WTC11 (cell line): ENCODE results near the gene LRRIQ4. TPM values are rescaled to one million over a fixed set of nuclear protein-coding genes. Genes with fewer than 3 reads are reported as not detected.

Experiments
- ATAC-seq: fragments of 200-7000 bp; cut with Tn5 transposase; 2 replicates; pipeline ENCODE4 v1.10.0; 2021; ENCODE audit warnings: mild to moderate bottlenecking, moderate library complexity
- CTCF ChIA-PET: fragments of 300-600 bp; sonication (Branson Sonifier 250); formaldehyde crosslinking; loops from one replicate; lab custom pipeline; 2021; ENCODE audit warnings: antibody characterized with exemption; lab: Charles Lee
- POLR2A ChIA-PET: fragments of 350-600 bp; sonication (Branson Sonifier 250); formaldehyde crosslinking; loops from one replicate; lab custom pipeline; 2021; ENCODE audit warnings: antibody characterized with exemption; lab: Charles Lee
- DNase-seq: peaks from one replicate; pipeline ENCODE4 v3.0.0; 2021; ENCODE audit warnings: low spot score
- H3K27ac Mint-ChIP-seq: 2 replicates; pipeline ENCODE4 v1.8.0; 2021; ENCODE audit warnings: mixed read lengths
- H3K27me3 Mint-ChIP-seq: 2 replicates; pipeline ENCODE4 v1.8.0; 2021; ENCODE audit warnings: low read depth, mild to moderate bottlenecking, moderate library complexity, mixed read lengths
- H3K36me3 Mint-ChIP-seq: 2 replicates; pipeline ENCODE4 v1.8.0; 2021; ENCODE audit warnings: mixed read lengths
- H3K4me1 Mint-ChIP-seq: 2 replicates; pipeline ENCODE4 v1.8.0; 2022; ENCODE audit warnings: mixed read lengths
- H3K4me3 Mint-ChIP-seq: 2 replicates; pipeline ENCODE4 v1.8.0; 2021; ENCODE audit warnings: mild to moderate bottlenecking, moderate library complexity, mixed read lengths
- H3K9me3 Mint-ChIP-seq: 2 replicates; pipeline ENCODE4 v1.8.0; 2021; ENCODE audit warnings: mixed read lengths
- AFF4 ChIP-seq: sonication (generic); formaldehyde crosslinking; IDR thresholded peaks from 2 replicates; pipeline ENCODE4 v1.8.1; 2023; ENCODE audit warnings: mild to moderate bottlenecking, missing genetic modification reagents, borderline replicate concordance
- ARID4B ChIP-seq: sonication (generic); formaldehyde crosslinking; IDR thresholded peaks from 2 replicates; pipeline ENCODE4 v1.8.0; 2023; ENCODE audit warnings: missing genetic modification reagents, mild to moderate bottlenecking, borderline replicate concordance
- EMX1 ChIP-seq: fragments of 250-450 bp; sonication (Bioruptor Pico); IDR thresholded peaks from 2 replicates; pipeline ENCODE4 v1.8.0; 2021; ENCODE audit warnings: mild to moderate bottlenecking
- ETV6 ChIP-seq: sonication (generic); formaldehyde crosslinking; IDR thresholded peaks from 2 replicates; pipeline ENCODE4 v1.8.1; 2022; ENCODE audit warnings: mild to moderate bottlenecking, missing genetic modification reagents
- FOXP1 ChIP-seq: sonication (generic); formaldehyde crosslinking; IDR thresholded peaks from 2 replicates; pipeline ENCODE4 v1.8.0; 2022; ENCODE audit warnings: missing genetic modification reagents, mild to moderate bottlenecking, moderate library complexity, borderline replicate concordance
- GTF2I ChIP-seq: fragments of 250-450 bp; sonication (Bioruptor Pico); conservative IDR thresholded peaks from 2 replicates; pipeline ENCODE4 v1.4.0; 2021; ENCODE audit warnings: mild to moderate bottlenecking
- HMGXB4 ChIP-seq: sonication (generic); formaldehyde crosslinking; IDR thresholded peaks from 2 replicates; pipeline ENCODE4 v1.8.1; 2023; ENCODE audit warnings: mild to moderate bottlenecking, moderate library complexity, missing genetic modification reagents
- NFYB ChIP-seq: sonication (generic); formaldehyde crosslinking; conservative IDR thresholded peaks from 2 replicates; pipeline ENCODE4 v1.8.0; 2022; ENCODE audit warnings: low read depth, missing genetic modification reagents
- NR1H2 ChIP-seq: sonication (generic); formaldehyde crosslinking; IDR thresholded peaks from 2 replicates; pipeline ENCODE4 v1.9.0; 2021; ENCODE audit warnings: mild to moderate bottlenecking, moderate library complexity, missing genetic modification reagents
- OVOL2 ChIP-seq: fragments of 250-450 bp; sonication (Bioruptor Pico); IDR thresholded peaks from 2 replicates; pipeline ENCODE4 v1.9.0; 2021; ENCODE audit warnings: mild to moderate bottlenecking, borderline replicate concordance
- PRRX2 ChIP-seq: fragments of 250-450 bp; sonication (Bioruptor Pico); IDR thresholded peaks from 2 replicates; pipeline ENCODE4 v1.8.0; 2021; ENCODE audit warnings: mild to moderate bottlenecking
- ZMAT4 ChIP-seq: fragments of 250-450 bp; sonication (Bioruptor Pico); IDR thresholded peaks from 2 replicates; pipeline ENCODE4 v1.9.0; 2021; ENCODE audit warnings: mild to moderate bottlenecking
- ZNF416 ChIP-seq: fragments of 250-450 bp; sonication (Bioruptor Pico); IDR thresholded peaks from 2 replicates; pipeline ENCODE4 v1.9.0; 2021; ENCODE audit warnings: mild to moderate bottlenecking, inconsistent platforms
- total RNA-seq: library from RNA; stranded (reverse); gene quantifications from 3 replicates; pipeline ENCODE4 v1.2.3, GENCODE V29; 2021
- TF ChIP-seq, protein P1 (sequence below): sonication (generic); formaldehyde crosslinking; IDR thresholded peaks from 2 replicates; pipeline ENCODE4 v1.8.1; 2022; ENCODE audit warnings: low read depth, missing genetic modification reagents, borderline replicate concordance
- TF ChIP-seq, protein P2 (sequence below): sonication (generic); formaldehyde crosslinking; IDR thresholded peaks from 2 replicates; pipeline ENCODE4 v1.8.0; 2022; ENCODE audit warnings: missing genetic modification reagents
- TF ChIP-seq, protein P3 (sequence below): sonication (generic); formaldehyde crosslinking; IDR thresholded peaks from 2 replicates; pipeline ENCODE4 v1.8.0; 2023; ENCODE audit warnings: missing genetic modification reagents

Gene LRRIQ4
- total RNA-seq, 1 experiment from 2014 or later, result 0.09 TPM

- no peak for TF ChIP-seq NR1H2 (CRISPR knock-in tag)
- no peak for TF ChIP-seq ARID4B
- TF ChIP-seq, protein P1, sequence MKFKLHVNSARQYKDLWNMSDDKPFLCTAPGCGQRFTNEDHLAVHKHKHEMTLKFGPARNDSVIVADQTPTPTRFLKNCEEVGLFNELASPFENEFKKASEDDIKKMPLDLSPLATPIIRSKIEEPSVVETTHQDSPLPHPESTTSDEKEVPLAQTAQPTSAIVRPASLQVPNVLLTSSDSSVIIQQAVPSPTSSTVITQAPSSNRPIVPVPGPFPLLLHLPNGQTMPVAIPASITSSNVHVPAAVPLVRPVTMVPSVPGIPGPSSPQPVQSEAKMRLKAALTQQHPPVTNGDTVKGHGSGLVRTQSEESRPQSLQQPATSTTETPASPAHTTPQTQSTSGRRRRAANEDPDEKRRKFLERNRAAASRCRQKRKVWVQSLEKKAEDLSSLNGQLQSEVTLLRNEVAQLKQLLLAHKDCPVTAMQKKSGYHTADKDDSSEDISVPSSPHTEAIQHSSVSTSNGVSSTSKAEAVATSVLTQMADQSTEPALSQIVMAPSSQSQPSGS (CRISPR knock-in tag), result no peak
- TF ChIP-seq, protein P2, sequence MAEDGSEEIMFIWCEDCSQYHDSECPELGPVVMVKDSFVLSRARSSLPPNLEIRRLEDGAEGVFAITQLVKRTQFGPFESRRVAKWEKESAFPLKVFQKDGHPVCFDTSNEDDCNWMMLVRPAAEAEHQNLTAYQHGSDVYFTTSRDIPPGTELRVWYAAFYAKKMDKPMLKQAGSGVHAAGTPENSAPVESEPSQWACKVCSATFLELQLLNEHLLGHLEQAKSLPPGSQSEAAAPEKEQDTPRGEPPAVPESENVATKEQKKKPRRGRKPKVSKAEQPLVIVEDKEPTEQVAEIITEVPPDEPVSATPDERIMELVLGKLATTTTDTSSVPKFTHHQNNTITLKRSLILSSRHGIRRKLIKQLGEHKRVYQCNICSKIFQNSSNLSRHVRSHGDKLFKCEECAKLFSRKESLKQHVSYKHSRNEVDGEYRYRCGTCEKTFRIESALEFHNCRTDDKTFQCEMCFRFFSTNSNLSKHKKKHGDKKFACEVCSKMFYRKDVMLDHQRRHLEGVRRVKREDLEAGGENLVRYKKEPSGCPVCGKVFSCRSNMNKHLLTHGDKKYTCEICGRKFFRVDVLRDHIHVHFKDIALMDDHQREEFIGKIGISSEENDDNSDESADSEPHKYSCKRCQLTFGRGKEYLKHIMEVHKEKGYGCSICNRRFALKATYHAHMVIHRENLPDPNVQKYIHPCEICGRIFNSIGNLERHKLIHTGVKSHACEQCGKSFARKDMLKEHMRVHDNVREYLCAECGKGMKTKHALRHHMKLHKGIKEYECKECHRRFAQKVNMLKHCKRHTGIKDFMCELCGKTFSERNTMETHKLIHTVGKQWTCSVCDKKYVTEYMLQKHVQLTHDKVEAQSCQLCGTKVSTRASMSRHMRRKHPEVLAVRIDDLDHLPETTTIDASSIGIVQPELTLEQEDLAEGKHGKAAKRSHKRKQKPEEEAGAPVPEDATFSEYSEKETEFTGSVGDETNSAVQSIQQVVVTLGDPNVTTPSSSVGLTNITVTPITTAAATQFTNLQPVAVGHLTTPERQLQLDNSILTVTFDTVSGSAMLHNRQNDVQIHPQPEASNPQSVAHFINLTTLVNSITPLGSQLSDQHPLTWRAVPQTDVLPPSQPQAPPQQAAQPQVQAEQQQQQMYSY (CRISPR knock-in tag), result no peak
- no peak for TF ChIP-seq FOXP1
- no peak for TF ChIP-seq GTF2I (CRISPR knock-in tag)
- no peak for TF ChIP-seq NFYB
- no peak for TF ChIP-seq ETV6 (CRISPR knock-in tag)
- no peak for TF ChIP-seq HMGXB4 (CRISPR knock-in tag)
- no peak for TF ChIP-seq ZMAT4
Measured at GRCh38 chr3:169848741-169849140, 36.1 kb downstream of the LRRIQ4 start (continued).

DNA sequence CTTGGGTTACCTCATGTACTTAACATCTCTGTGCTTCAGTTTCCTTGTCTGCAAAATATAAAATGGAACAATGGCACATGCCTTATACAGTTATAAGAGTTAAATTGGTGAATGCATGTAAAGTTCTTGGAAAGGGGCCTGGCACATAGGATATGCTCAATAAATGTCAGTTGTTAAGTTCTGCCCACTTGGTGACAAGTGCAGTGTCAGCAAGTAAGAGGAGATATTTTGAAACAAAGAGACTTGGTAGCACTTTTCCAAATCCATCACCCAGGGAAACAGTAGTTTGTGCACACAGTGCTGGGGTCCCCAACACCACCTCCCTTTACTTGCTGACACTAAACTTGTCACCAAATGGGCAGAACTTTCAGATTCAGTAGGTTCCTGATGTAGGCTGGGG lies 37.9 kb downstream of the LRRIQ4 start:
- Mint-ChIP-seq H3K4me1 (no peaks in the 10 kb centered on the region), H3K36me3 (no peaks in the 10 kb centered on the region), H3K27me3 (no peaks in the 10 kb centered on the region), H3K4me3 (no peak overlapping the region), H3K9me3 (no peaks in the 10 kb centered on the region), H3K27ac (no peak overlapping the region)
- TF ChIP-seq ZNF416 (CRISPR knock-in tag) (no peak), OVOL2 (CRISPR knock-in tag) (no peak), ZMAT4 (no peak), AFF4 (no peak), PRRX2 (CRISPR knock-in tag) (no peak), EMX1 (CRISPR knock-in tag) (no peak)
- TF ChIP-seq, protein P3, sequence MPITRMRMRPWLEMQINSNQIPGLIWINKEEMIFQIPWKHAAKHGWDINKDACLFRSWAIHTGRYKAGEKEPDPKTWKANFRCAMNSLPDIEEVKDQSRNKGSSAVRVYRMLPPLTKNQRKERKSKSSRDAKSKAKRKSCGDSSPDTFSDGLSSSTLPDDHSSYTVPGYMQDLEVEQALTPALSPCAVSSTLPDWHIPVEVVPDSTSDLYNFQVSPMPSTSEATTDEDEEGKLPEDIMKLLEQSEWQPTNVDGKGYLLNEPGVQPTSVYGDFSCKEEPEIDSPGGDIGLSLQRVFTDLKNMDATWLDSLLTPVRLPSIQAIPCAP, result no peak
- TF ChIP-seq, protein P1 (CRISPR knock-in tag), result no peak
- ChIA-PET POLR2A (no interaction called here), CTCF (no interaction called here)
- DNase-seq, result no peak
- no peak for ATAC-seq
